WERI-Rb-1 (cell line): ENCODE data around the gene C5orf52.
"Not testable (repeated sequence)": the region's sequence is repeated elsewhere in the genome, so short reads cannot be mapped to it uniquely, and the experiment has no call there.

Source experiments
- DNase-seq: peaks from one replicate; pipeline ENCODE4 v3.0.0-alpha.2; 2020
- H3K27ac ChIP-seq: fragments of 250-450 bp; sonication (Bioruptor Pico); 2 replicates; pipeline ENCODE4 v1.5.1; 2020; ENCODE audit warnings: mild to moderate bottlenecking, moderate library complexity
- H3K27me3 ChIP-seq: fragments of 250-450 bp; sonication (Bioruptor Pico); 2 replicates; pipeline ENCODE4 v1.5.1; 2021; ENCODE audit warnings: mild to moderate bottlenecking, low read depth, moderate library complexity; ENCODE audit not compliant: insufficient read depth, severe bottlenecking
- H3K36me3 ChIP-seq: fragments of 250-450 bp; sonication (Bioruptor Pico); 2 replicates; pipeline ENCODE4 v1.5.1; 2020; ENCODE audit warnings: mild to moderate bottlenecking, moderate library complexity
- H3K4me3 ChIP-seq: 2 replicates; pipeline ENCODE4 v1.5.1; 2011; ENCODE audit warnings: low read depth, mild to moderate bottlenecking, control low read depth, low read length
- H3K9me3 ChIP-seq: fragments of 250-450 bp; sonication (Bioruptor Pico); 2 replicates; pipeline ENCODE4 v1.5.1; 2021; ENCODE audit warnings: mild to moderate bottlenecking, moderate library complexity; ENCODE audit not compliant: severe bottlenecking
- TF ChIP-seq, protein P1 (sequence below): IDR thresholded peaks from 2 replicates; pipeline ENCODE4 v1.5.1; 2011; ENCODE audit warnings: low read depth, mild to moderate bottlenecking, control low read depth, inconsistent platforms, low read length

C5orf52 gene

DNA sequence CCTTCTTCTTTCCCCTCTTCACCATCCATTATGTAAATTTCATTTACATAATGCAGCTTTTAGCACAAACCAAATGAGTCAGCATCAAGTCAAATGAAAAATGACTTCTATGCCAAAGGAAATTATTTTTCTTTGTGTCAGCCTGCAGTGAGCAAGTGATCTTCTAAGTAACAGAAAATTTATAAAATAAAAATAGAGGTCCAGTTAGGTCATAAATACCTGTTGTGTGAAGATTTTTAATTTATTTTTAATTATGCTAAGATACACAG, 43.2 kb downstream of the C5orf52 start:
- Histone ChIP-seq H3K36me3 (no peaks in the 10 kb centered on the region), H3K4me3 (no peak overlapping the region), H3K27ac (no peak overlapping the region), H3K9me3 (no peaks in the 10 kb centered on the region), H3K27me3 (no peaks in the 10 kb centered on the region)
- no peak for DNase-seq
- TF ChIP-seq, protein P1, sequence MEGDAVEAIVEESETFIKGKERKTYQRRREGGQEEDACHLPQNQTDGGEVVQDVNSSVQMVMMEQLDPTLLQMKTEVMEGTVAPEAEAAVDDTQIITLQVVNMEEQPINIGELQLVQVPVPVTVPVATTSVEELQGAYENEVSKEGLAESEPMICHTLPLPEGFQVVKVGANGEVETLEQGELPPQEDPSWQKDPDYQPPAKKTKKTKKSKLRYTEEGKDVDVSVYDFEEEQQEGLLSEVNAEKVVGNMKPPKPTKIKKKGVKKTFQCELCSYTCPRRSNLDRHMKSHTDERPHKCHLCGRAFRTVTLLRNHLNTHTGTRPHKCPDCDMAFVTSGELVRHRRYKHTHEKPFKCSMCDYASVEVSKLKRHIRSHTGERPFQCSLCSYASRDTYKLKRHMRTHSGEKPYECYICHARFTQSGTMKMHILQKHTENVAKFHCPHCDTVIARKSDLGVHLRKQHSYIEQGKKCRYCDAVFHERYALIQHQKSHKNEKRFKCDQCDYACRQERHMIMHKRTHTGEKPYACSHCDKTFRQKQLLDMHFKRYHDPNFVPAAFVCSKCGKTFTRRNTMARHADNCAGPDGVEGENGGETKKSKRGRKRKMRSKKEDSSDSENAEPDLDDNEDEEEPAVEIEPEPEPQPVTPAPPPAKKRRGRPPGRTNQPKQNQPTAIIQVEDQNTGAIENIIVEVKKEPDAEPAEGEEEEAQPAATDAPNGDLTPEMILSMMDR: no peak

DNA sequence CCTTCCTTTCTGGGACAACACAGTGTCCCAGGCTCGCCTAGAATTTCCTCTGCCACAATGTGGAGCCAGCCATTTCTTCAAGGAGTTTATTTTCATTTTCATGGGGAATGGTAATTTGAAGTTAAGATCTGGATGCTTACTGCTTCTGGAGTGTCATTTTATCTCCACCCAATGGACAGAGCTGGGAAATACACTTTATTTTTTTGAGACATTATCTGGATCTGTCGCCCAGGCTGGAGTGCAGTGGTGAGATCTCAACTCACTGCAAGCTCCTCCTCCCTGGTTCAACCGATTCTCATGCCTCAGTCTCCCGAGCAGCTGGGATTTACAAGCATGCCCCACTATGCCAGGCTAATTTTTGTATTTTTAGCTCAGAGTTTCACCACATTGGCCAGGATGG, 47.2 kb downstream of the C5orf52 start:
- no peak for DNase-seq
- H3K27ac ChIP-seq: no peak overlapping the region
- TF ChIP-seq, protein P1: peak; percentile 43
- no peaks in the 10 kb centered on the region for H3K9me3 ChIP-seq
- H3K4me3 ChIP-seq: no peak overlapping the region
- H3K27me3 ChIP-seq: no peaks in the 10 kb centered on the region
- no peaks in the 10 kb centered on the region for H3K36me3 ChIP-seq

DNA sequence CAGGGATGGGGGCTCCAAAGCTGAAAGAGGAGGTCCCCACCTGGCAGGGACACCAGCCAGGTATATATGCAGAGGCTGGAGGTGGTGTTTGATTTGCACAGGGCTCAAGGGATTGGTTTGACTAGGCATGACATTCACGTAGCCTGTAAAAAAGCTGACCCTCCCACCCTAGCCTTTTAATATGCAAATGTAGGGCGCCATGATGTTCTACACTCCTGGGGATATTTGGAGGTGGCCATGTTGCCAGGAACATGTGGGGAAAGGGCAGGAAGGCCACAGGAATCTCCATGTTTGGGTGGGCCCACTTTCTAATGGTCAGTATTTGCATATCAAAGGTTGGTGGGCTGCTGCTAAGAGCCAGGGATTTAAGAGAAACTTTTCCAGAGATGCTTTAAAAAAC, 47.9 kb downstream of the C5orf52 start:
- H3K36me3 ChIP-seq: no peaks in the 10 kb centered on the region
- no peak for DNase-seq
- TF ChIP-seq, protein P1: no peak
- no peak overlapping the region for H3K4me3 ChIP-seq
- H3K9me3 ChIP-seq: no peaks in the 10 kb centered on the region
- H3K27me3 ChIP-seq: no peaks in the 10 kb centered on the region
- H3K27ac ChIP-seq: no peak overlapping the region

DNA sequence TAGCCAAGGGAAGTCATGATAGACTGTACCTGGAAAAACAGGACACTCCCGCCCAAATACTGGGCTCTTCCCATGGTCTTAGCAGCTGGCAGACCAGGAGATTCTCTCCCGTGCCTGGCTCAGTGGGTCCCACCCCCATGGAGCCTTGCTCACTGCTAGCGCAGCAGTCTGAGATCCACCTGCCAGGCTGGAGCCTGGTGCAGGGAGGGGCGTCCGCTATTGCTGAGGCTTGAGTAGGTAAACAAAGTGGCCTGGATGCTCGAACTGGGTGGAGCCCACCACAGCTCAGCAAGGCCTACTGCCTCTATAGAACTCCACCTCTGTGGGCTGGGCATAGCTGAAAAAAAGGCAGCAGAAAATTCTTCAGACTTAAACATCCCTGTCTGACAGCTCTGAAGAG, 49.8 kb downstream of the C5orf52 start:
- no peak overlapping the region for H3K27ac ChIP-seq
- no peaks in the 10 kb centered on the region for H3K27me3 ChIP-seq
- DNase-seq: no peak
- no peaks in the 10 kb centered on the region for H3K36me3 ChIP-seq
- H3K9me3 ChIP-seq: no peaks in the 10 kb centered on the region
- TF ChIP-seq, protein P1: no peak
- H3K4me3 ChIP-seq: no peak overlapping the region

DNA sequence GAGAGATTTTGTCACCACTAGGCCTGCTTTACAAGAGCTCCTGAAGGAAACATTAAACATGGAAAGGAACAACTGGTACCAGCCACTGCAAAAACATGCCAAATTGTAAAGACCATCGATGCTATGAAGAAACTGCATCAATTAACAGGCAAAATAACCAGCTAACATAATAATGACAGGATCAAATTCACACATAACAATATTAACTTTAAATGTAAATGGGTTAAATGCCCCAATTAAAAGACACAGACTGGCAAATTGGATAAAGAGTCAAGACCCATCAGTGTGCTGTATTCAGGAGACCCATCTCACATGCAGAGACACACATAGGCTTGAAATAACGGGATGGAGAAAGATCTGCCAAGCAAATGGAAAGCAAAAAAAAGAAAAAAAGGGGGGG, 51.6 kb downstream of the C5orf52 start:
- not testable (repeated sequence) for H3K9me3 ChIP-seq, H3K4me3 ChIP-seq, DNase-seq, H3K27me3 ChIP-seq, H3K36me3 ChIP-seq, H3K27ac ChIP-seq

DNA sequence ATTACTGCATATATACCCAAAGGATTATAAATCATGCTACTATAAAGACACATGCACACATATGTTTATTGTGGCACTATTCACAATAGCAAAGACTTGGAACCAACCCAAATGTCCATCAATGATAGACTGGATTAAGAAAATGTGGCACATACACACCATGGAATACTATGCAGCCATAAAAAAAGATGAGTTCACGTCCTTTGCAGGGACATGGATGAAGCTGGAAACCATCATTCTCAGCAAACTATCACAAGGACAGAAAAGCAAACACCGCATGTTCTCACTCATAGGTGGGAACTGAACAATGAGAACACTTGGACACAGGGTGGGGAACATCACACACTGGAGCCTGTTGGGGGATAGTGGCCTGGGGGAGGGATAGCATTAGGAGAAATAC, 55.3 kb downstream of the C5orf52 start:
- not testable (repeated sequence) for H3K9me3 ChIP-seq, H3K27ac ChIP-seq, H3K36me3 ChIP-seq, H3K27me3 ChIP-seq, DNase-seq, H3K4me3 ChIP-seq

DNA sequence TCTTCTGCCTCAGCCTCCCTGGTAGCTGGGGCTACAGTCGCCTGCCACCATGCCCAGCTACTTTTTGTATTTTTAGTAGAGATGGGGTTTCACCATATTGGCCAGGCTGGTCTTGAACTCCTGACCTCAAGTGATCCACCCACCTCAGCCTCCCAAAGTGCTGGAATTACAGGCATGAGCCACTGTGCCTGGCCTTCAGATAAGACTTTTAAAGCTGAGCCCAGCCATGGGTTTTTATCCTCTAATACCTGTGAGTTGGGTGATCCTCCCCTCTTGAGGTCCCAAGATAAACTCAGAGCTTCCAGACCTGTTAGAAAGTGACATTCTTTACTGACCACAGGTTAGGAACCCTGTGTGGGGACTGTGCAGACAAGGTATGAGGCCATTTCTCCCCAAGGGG, 56.5 kb downstream of the C5orf52 start:
- DNase-seq, H3K36me3 ChIP-seq, H3K9me3 ChIP-seq, H3K4me3 ChIP-seq, H3K27me3 ChIP-seq, H3K27ac ChIP-seq: not testable (repeated sequence)
